SU-DHL-6 (cell line): ENCODE measurements around the gene TSGA10IP.

Source experiments
- H2AFZ ChIP-seq: fragments of 200-600 bp; sonication (generic); 2 replicates; pipeline ENCODE4 v1.6.1; 2014; ENCODE audit warnings: low read depth, mild to moderate bottlenecking, moderate library complexity, mixed read lengths, antibody characterized with exemption, low read length; ENCODE audit not compliant: severe bottlenecking
- H3F3A ChIP-seq: fragments of 200-600 bp; shearing (Covaris generic); 2 replicates; pipeline ENCODE4 v1.6.0; 2016; ENCODE audit warnings: antibody characterized with exemption, mild to moderate bottlenecking; ENCODE audit not compliant: insufficient read depth
- H3K27ac ChIP-seq: fragments of 200-600 bp; sonication (generic); 2 replicates; pipeline ENCODE4 v1.5.1; 2016; ENCODE audit warnings: low read depth, mild to moderate bottlenecking, low read length, moderate library complexity, mixed read lengths
- H3K27me3 ChIP-seq: fragments of 200-600 bp; sonication (generic), shearing (Covaris generic); 2 replicates; pipeline ENCODE4 v1.6.0; 2014; ENCODE audit warnings: mild to moderate bottlenecking, low read length
- H3K36me3 ChIP-seq: fragments of 200-600 bp; sonication (generic); 2 replicates; pipeline ENCODE4 v1.6.1; 2014; ENCODE audit warnings: mild to moderate bottlenecking, low read length, mixed read lengths
- H3K4me2 ChIP-seq: fragments of 300-600, 200-600 bp; shearing (Covaris generic), sonication (generic); 2 replicates; pipeline ENCODE4 v1.6.0; 2014; ENCODE audit warnings: low read length, low read depth, mild to moderate bottlenecking; ENCODE audit not compliant: poor library complexity, severe bottlenecking
- H3K4me3 ChIP-seq: fragments of 200-600 bp; sonication (generic); 2 replicates; pipeline ENCODE4 v1.5.1; 2014; ENCODE audit warnings: antibody characterized with exemption, low read length, mild to moderate bottlenecking, mixed read lengths; ENCODE audit not compliant: insufficient read depth, poor library complexity, severe bottlenecking
- H3K79me2 ChIP-seq: fragments of 200-600 bp; sonication (generic); 2 replicates; pipeline ENCODE4 v1.6.1; 2014; ENCODE audit warnings: mild to moderate bottlenecking, low read length, moderate library complexity; ENCODE audit not compliant: insufficient read depth
- H3K9ac ChIP-seq: fragments of 200-600 bp; sonication (generic); 2 replicates; pipeline ENCODE4 v1.7.0; 2014; ENCODE audit warnings: mild to moderate bottlenecking, low read length
- H3K9me2 ChIP-seq: fragments of 200-600 bp; sonication (generic); replicated peaks from 2 replicates; pipeline ENCODE4 v1.6.1; 2014; ENCODE audit warnings: low read length; ENCODE audit not compliant: insufficient read depth
- H3K9me3 ChIP-seq: fragments of 200-600 bp; sonication (generic); 2 replicates; pipeline ENCODE4 v1.6.1; 2014; ENCODE audit warnings: low read length, mixed read lengths; ENCODE audit not compliant: insufficient read depth
- H4K20me1 ChIP-seq: fragments of 200-600 bp; sonication (generic); 2 replicates; pipeline ENCODE4 v1.6.1; 2014; ENCODE audit warnings: low read depth, mild to moderate bottlenecking, antibody characterized with exemption, low read length, moderate library complexity, mixed read lengths
- EZH2phosphoT487 ChIP-seq: fragments of 200-600 bp; sonication (generic), shearing (Covaris generic); conservative IDR thresholded peaks from 2 replicates; pipeline ENCODE4 v1.6.1; 2018; ENCODE audit warnings: mild to moderate bottlenecking, antibody characterized with exemption, low read length, moderate library complexity, mixed read lengths
- TF ChIP-seq, protein P1 (sequence below): fragments of 200-600 bp; sonication (generic); IDR thresholded peaks from one replicate; pipeline ENCODE4 v1.5.1; 2017; ENCODE audit warnings: antibody characterized with exemption, mild to moderate bottlenecking, low read length, moderate library complexity; ENCODE audit not compliant: insufficient read depth, poor library complexity, severe bottlenecking

TSGA10IP gene

GRCh38 chr11:65967329-65967934, 22.2 kb downstream of the TSGA10IP start:
- no peak overlapping the region for H3K9ac ChIP-seq
- no peak overlapping the region for H3K4me3 ChIP-seq
- H3K36me3 ChIP-seq, result no peaks in the 10 kb centered on the region; the same call in 1 of the 2 replicates
- H2AFZ ChIP-seq, result no peak overlapping the region
- peaks cover 22% of the 10 kb centered on the region for H3K79me2 ChIP-seq
- H3K4me2 ChIP-seq, result no peak overlapping the region
- H3K27ac ChIP-seq, result no peak overlapping the region
- 0 out of 2 replicates have a peak, but pooled peaks cover under 1% of the 10 kb centered on the region for H4K20me1 ChIP-seq
- H3F3A ChIP-seq, result peaks cover 5% of the 10 kb centered on the region; the same call in 1 of the 2 replicates
- no peaks in the 10 kb centered on the region for H3K9me2 ChIP-seq
- H3K9me3 ChIP-seq, result no peaks in the 10 kb centered on the region
- H3K27me3 ChIP-seq, result no peaks in the 10 kb centered on the region
- TF ChIP-seq, protein P1, sequence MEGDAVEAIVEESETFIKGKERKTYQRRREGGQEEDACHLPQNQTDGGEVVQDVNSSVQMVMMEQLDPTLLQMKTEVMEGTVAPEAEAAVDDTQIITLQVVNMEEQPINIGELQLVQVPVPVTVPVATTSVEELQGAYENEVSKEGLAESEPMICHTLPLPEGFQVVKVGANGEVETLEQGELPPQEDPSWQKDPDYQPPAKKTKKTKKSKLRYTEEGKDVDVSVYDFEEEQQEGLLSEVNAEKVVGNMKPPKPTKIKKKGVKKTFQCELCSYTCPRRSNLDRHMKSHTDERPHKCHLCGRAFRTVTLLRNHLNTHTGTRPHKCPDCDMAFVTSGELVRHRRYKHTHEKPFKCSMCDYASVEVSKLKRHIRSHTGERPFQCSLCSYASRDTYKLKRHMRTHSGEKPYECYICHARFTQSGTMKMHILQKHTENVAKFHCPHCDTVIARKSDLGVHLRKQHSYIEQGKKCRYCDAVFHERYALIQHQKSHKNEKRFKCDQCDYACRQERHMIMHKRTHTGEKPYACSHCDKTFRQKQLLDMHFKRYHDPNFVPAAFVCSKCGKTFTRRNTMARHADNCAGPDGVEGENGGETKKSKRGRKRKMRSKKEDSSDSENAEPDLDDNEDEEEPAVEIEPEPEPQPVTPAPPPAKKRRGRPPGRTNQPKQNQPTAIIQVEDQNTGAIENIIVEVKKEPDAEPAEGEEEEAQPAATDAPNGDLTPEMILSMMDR, result no peak
- TF ChIP-seq EZH2phosphoT487, result no peak

DNA sequence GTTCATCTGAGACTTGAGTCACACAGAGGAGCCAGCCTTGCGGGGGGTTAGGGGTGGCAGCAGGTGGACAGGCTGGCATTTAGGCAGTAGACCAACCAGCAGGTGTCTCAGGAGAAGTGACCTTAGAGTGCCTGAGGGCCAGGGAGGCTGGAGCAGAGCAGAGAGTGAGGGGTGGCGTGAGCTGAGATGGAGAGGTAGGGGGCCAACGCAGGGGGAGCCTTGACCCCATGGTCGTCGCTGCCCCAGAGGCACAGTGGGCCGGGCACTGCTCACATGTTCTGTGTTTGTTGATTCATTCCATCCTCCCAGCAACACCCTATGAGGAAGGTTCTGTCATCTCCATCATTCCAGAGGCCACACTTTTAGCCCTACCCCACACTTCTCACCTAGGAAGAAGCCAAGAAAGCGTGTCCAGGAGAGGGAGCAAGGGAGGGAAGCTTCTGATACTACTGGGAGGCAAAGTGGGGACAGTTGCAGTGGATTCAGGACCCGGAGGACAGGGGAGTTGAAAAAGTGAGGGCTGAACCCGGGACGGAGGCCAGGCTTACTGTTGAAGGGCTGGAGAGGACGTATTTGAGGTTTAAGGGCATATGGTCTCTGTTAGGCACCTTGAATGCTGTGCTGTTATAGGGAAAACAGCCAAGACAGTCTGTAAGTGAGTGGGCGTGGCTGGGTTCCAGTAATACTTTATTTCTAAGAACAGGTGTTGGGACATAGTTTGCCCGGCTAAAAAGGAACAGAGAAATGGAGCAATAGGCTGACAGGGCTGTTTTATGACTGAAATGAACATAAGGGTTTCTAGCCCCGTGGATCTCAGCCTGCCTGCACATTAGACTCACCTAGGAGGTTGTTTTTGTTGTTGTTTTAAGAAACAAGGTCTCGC, 23.6 kb downstream of the TSGA10IP start:
- H3K9me3 ChIP-seq, result no peaks in the 10 kb centered on the region
- H3K4me2 ChIP-seq, result no peak overlapping the region
- H3K9ac ChIP-seq, result no peak overlapping the region
- H3K27ac ChIP-seq, result no peak overlapping the region
- H4K20me1 ChIP-seq, result no peaks in the 10 kb centered on the region
- no peaks in the 10 kb centered on the region; the same call in 1 of the 2 replicates for H3K36me3 ChIP-seq
- H3K79me2 ChIP-seq, result peaks cover 9% of the 10 kb centered on the region; the same call in 1 of the 2 replicates
- H2AFZ ChIP-seq, result no peak overlapping the region
- TF ChIP-seq, protein P1, result no peak
- no peak for TF ChIP-seq EZH2phosphoT487
- H3F3A ChIP-seq, result peaks cover 5% of the 10 kb centered on the region; the same call in 1 of the 2 replicates
- no peaks in the 10 kb centered on the region for H3K27me3 ChIP-seq
- H3K9me2 ChIP-seq, result no peaks in the 10 kb centered on the region
- H3K4me3 ChIP-seq, result no peak overlapping the region

DNA sequence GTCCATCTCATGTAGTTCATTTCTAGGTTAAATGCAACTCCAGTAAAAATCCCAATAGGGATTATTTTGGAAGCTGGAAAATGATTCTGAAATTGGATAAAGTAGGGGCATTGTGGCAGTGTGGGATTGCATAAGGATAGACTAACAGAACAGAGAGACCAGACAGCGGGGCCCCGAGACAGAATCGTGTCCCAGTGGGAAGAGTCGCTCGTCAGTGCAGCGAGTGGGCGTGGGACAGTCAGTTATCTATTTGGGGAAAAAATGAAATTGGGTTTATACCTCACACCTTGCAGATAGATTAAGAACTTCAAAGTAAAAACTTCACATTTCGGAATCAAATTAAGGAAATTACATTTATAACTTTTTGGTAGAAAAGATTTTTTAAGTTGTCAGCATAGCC, 26.8 kb downstream of the TSGA10IP start:
- no peaks in the 10 kb centered on the region for H3K9me2 ChIP-seq
- H4K20me1 ChIP-seq, result no peaks in the 10 kb centered on the region
- TF ChIP-seq EZH2phosphoT487, result no peak
- TF ChIP-seq, protein P1, result no peak
- H3K79me2 ChIP-seq, result no peaks in the 10 kb centered on the region
- H3K9ac ChIP-seq, result no peak overlapping the region
- no peak overlapping the region for H2AFZ ChIP-seq
- no peak overlapping the region for H3K4me3 ChIP-seq
- H3F3A ChIP-seq, result peaks cover 5% of the 10 kb centered on the region; the same call in 1 of the 2 replicates
- H3K4me2 ChIP-seq, result no peak overlapping the region
- H3K36me3 ChIP-seq, result no peaks in the 10 kb centered on the region
- no peaks in the 10 kb centered on the region for H3K27me3 ChIP-seq
- no peaks in the 10 kb centered on the region for H3K9me3 ChIP-seq
- H3K27ac ChIP-seq, result no peak overlapping the region
